H1 (cell line): ENCODE measurements around the gene POU2F1. TPM values are rescaled to one million over a fixed set of nuclear protein-coding genes. Genes with fewer than 3 reads are reported as not detected.

Experiments used
- CHD2 ChIP-seq: IDR thresholded peaks from 2 replicates; pipeline ENCODE4 v1.6.1; 2012; ENCODE audit warnings: low read length, improper control_type of control experiment
- EP300 ChIP-seq, 2 experiments: IDR thresholded peaks; 1 replicate in 1 of 2; 2 replicates in 1 of 2; pipeline ENCODE4 v1.6.1; 2011 to 2012; ENCODE audit warnings: low read depth in 2 of 2, low read length in 2 of 2, mild to moderate bottlenecking in 2 of 2, borderline replicate concordance in 1 of 2, inconsistent platforms in 1 of 2, moderate library complexity in 1 of 2
- NRF1 ChIP-seq: IDR thresholded peaks from 2 replicates; pipeline ENCODE4 v1.6.1; 2011; ENCODE audit warnings: mild to moderate bottlenecking, low read depth, low read length, improper control_type of control experiment
- RFX5 ChIP-seq: IDR thresholded peaks from 2 replicates; pipeline ENCODE4 v1.6.1; 2011; ENCODE audit warnings: low read depth, low read length, improper control_type of control experiment, borderline replicate concordance
- SIX5 ChIP-seq: IDR thresholded peaks from 2 replicates; pipeline ENCODE4 v1.6.1; 2011; ENCODE audit warnings: mild to moderate bottlenecking, low read depth, low read length
- TEAD4 ChIP-seq: IDR thresholded peaks from 2 replicates; pipeline ENCODE4 v1.6.1; 2012; ENCODE audit warnings: low read depth, low read length, inconsistent platforms, mixed read lengths
- polyA plus RNA-seq, 7 experiments: library from polyadenylated mRNA; depleted of rRNA in 3 of 7; stranded (reverse) in 5 of 7; unstranded in 2 of 7; fragments of >200 nt in 5 of 7; fragments of 200-250 nt in 2 of 7; gene quantifications; 1 replicate in 5 of 7; 2 replicates in 1 of 7; 4 replicates in 1 of 7; pipeline versions ENCODE4 v1.2.1 to v1.2.3, GENCODE V29; 2011 to 2013; ENCODE audit warnings: missing spikeins in 2 of 7, mixed read lengths in 2 of 7
- total RNA-seq: library from RNA; stranded (reverse); fragmentation: NEBNext Ultra II Directional; extraction: Animal tissue kit (Norgen Biotek cat#: 25700); gene quantifications from 2 replicates; pipeline ENCODE4 v1.2.1, GENCODE V29; 2021
- TF ChIP-seq, protein P1 (sequence below): IDR thresholded peaks from 2 replicates; pipeline ENCODE4 v1.6.1; 2012; ENCODE audit warnings: low read length, inconsistent platforms

The POU2F1 gene
- total and polyA plus RNA-seq, 2 of the 8 experiments (the other 6 are each of a cell fraction or from before 2014, with no cell fraction given): 37.0 to 57.2 TPM

DNA sequence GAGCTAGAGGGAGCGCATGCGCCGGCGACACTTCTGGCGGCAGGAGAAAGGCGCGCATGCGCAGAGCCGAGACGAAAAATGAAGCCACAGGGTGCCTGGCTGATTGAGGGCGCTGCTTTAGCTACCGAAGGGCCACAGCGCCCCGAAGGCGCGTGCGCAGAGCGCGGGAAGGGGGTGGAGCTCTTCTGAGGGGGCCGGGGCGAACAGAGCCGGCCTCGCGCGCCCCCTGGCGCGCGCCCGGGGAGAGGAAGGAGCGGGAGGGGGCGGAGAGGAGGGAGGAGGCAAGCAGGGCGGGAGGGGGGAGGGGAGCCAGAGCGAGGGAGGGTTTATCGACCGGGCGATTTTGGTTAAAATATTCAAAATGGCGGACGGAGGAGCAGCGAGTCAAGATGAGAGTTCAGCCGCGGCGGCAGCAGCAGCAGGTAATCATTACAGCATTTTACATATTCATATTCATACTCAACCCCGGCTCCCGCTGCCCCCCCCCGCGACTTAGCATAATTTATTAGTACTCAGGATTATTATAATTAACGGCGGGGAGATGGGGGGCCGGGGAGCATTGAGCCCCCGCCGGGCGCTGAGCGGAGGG is at the start of gene POU2F1 (continued):
- TF ChIP-seq NRF1 (peak; percentile 100), RFX5 (no peak), CHD2 (no peak), SIX5 (no peak), EP300 (IDR thresholded peaks at IDR 0.05; ENCODE audit: borderline replicate concordance in 1 of 2, low read depth in 2 of 2, low read length in 2 of 2) (no peak), TEAD4 (no peak)
- TF ChIP-seq, protein P1, sequence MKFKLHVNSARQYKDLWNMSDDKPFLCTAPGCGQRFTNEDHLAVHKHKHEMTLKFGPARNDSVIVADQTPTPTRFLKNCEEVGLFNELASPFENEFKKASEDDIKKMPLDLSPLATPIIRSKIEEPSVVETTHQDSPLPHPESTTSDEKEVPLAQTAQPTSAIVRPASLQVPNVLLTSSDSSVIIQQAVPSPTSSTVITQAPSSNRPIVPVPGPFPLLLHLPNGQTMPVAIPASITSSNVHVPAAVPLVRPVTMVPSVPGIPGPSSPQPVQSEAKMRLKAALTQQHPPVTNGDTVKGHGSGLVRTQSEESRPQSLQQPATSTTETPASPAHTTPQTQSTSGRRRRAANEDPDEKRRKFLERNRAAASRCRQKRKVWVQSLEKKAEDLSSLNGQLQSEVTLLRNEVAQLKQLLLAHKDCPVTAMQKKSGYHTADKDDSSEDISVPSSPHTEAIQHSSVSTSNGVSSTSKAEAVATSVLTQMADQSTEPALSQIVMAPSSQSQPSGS: no peak
